ENCODE data around the gene TMEM141. TPM values are rescaled to one million over a fixed set of nuclear protein-coding genes. Genes with fewer than 3 reads are reported as not detected.
"Not testable (repeated sequence)": the region's sequence is repeated elsewhere in the genome, so short reads cannot be mapped to it uniquely, and the experiment has no call there.

TMEM141 gene
- total and polyA plus RNA-seq, 2 of the 8 experiments (the other 6 are each of a cell fraction or from before 2014, with no cell fraction given) = 51.1 to 137 TPM

DNA sequence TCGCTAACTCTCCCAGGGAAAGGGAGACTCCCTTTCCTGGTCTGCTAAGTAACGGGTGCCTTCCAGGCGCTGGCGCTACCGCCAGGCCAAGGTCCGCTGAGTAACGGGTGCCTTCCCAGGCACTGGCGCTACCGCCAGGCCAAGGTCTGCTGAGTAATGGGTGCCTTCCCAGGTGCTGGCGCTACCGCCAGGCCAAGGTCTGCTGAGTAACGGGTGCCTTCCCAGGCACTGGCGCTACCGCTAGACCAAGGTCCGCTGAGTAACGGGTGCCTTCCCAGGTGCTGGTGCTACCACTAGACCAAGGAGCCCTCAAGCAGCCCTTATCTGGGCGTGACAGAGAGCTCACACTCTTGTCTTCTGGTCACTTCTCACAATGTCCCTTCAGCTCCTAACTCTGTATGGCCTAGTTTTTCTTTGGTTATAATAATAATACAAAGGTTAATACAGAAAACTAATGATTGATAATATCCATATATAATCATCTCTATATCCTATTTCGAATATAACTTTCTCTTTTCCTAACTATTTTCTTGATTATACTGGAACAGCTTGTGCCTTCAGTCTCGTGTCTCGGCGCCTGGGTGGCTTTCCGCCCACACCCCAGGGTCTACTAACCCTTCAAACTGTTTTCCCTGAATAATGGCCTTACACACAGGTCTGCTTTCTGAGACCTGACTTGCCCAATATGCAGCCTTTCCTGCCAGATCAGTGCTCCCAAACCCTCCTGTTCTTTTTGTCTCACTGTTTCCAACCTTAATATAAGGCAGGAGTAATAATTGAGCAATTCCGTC lies 5.4 kb upstream of the TMEM141 start:
- H3K4me2 ChIP-seq (ENCODE audit: insufficient read depth in 1 of 2, low read depth in 2 of 2, low read length in 2 of 2); H2AK5ac ChIP-seq (ENCODE audit: low read depth, low read length); H3K27ac ChIP-seq (ENCODE audit: low read depth, low read length); H3K4me1 ChIP-seq (replicated peaks in 1 of 4; ENCODE audit: control insufficient read depth in 3 of 4, insufficient read depth in 4 of 4, low read length in 3 of 4); H3K27me3 ChIP-seq (replicated peaks in 1 of 4; ENCODE audit: control insufficient read depth in 3 of 4, extremely low read depth in 1 of 4, insufficient read depth in 3 of 4, low read length in 3 of 4); H4K20me1 ChIP-seq (replicated peaks in 1 of 2; ENCODE audit: control insufficient read depth in 1 of 2, insufficient read depth in 2 of 2, low read length in 2 of 2); H2BK12ac ChIP-seq (ENCODE audit: low read depth, low read length); H4K8ac ChIP-seq (ENCODE audit: extremely low read depth, insufficient read depth, low read length); POLR2A ChIA-PET (ENCODE audit: partially characterized antibody); H3K79me1 ChIP-seq (ENCODE audit: low read depth, low read length); H3K9me3 ChIP-seq (ENCODE audit: insufficient read depth in 2 of 2, low read depth in 1 of 2, low read length in 1 of 2); H3K14ac ChIP-seq (ENCODE audit: insufficient read length); H3K4ac ChIP-seq (replicated peaks; ENCODE audit: insufficient read length, low read depth, low read length); H3K36me3 ChIP-seq (ENCODE audit: control insufficient read depth in 2 of 4, insufficient read depth in 4 of 4, low read length in 3 of 4); H3K9ac ChIP-seq (replicated peaks in 1 of 4; ENCODE audit: extremely low read depth in 1 of 4, low read depth in 3 of 4, low read length in 3 of 4); H3K56ac ChIP-seq (replicated peaks; ENCODE audit: insufficient read length, low read depth, low read length); H3K79me2 ChIP-seq (ENCODE audit: control insufficient read depth in 1 of 2, insufficient read depth in 2 of 2, low read length in 2 of 2); H3K4me3 ChIP-seq (ENCODE audit: extremely low read depth in 1 of 4, insufficient read depth in 2 of 4, low read depth in 3 of 4, low read length in 4 of 4); H2AFZ ChIP-seq (ENCODE audit: low read length); H4K5ac ChIP-seq (ENCODE audit: insufficient read length, low read depth, low read length); H2BK120ac ChIP-seq (replicated peaks; ENCODE audit: low read depth, low read length); H4K91ac ChIP-seq (replicated peaks; ENCODE audit: insufficient read length, low read length); FAIRE-seq; H2BK15ac ChIP-seq (ENCODE audit: low read length); H3K23me2 ChIP-seq (ENCODE audit: low read depth, low read length); H2BK5ac ChIP-seq (ENCODE audit: low read depth, low read length); DNase-seq (ENCODE audit: low read depth in 1 of 2, low spot score in 2 of 2); H2BK20ac ChIP-seq (ENCODE audit: low read length); H3K23ac ChIP-seq (ENCODE audit: insufficient read length); H3K18ac ChIP-seq (ENCODE audit: extremely low read depth, low read length): not testable (repeated sequence)
- WGBS, 2 experiments (ENCODE audit: extremely low coverage in 1 of 2, insufficient coverage in 1 of 2, insufficient read length in 1 of 2, insufficient replicate concordance in 2 of 2, low coverage in 1 of 2, low lambda C conversion rate in 2 of 2, missing lambda C conversion rate in 1 of 2) = 88% methylated on average over 23 of the region's 23 CpGs; no CpG with 5 or more reads in 1 of the 2 experiments
- CTCF ChIA-PET (ENCODE audit: partially characterized antibody) = interaction anchor here (0.6 to 4.3 kb wide), 10 partner anchors 9 to 261 kb away, joined by 3 to 37 read pairs (median 4); partner anchors contain the start of genes LCN8 and NPDC1

Data from H1 (cell line).